Measurements from ENCODE around the gene HIVEP3.
A peak's percentile ranks its signal among the peaks of the same experiment; 100 is the strongest.

The HIVEP3 gene

DNA sequence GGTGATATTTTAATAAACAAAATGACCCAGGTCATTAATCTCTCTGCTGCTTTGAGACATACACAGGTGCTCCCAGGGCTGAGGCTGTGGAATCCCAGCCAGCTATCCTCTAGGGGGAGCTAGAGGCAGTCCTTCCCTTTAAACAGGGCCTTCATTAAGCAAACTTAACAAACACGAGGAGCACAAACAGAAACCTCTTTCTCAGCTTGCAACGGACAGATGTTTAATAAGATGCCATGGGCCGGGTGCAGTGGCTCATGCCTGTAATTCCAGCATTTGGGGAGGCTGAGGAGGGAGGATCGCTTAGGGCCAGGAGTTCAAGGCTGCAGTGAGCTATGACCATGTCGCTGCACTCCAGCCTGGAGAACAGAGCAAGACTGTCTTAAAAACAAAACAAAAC, 106.7 kb downstream of the HIVEP3 start:
- Histone ChIP-seq H3K9ac (ENCODE audit: insufficient read length, low read depth) (no peak overlapping the region), H3K4me3 (ENCODE audit: insufficient read length, low read depth) (no peak overlapping the region), H3K4me1 (ENCODE audit: insufficient read depth, insufficient read length) (peaks cover 5% of the 10 kb centered on the region), H3K9me3 (ENCODE audit: insufficient read depth, low read length) (no peaks in the 10 kb centered on the region), H3K27me3 (ENCODE audit: insufficient read depth, insufficient read length) (no peaks in the 10 kb centered on the region), H3K36me3 (ENCODE audit: insufficient read depth, insufficient read length, low read length) (no peaks in the 10 kb centered on the region)
- TF ChIP-seq YY1 (IDR thresholded peaks at IDR 0.05; ENCODE audit: insufficient read depth, insufficient read length) = no peak
- no peak for TF ChIP-seq SUZ12 (IDR thresholded peaks at IDR 0.05; ENCODE audit: extremely low read depth, insufficient read depth, insufficient read length)
- TF ChIP-seq ZNF274 (IDR thresholded peaks at IDR 0.05; ENCODE audit: low read depth, low read length) = no peak
- peak; percentile 83 for DNase-seq (ENCODE audit: low read depth, low spot score)

DNA sequence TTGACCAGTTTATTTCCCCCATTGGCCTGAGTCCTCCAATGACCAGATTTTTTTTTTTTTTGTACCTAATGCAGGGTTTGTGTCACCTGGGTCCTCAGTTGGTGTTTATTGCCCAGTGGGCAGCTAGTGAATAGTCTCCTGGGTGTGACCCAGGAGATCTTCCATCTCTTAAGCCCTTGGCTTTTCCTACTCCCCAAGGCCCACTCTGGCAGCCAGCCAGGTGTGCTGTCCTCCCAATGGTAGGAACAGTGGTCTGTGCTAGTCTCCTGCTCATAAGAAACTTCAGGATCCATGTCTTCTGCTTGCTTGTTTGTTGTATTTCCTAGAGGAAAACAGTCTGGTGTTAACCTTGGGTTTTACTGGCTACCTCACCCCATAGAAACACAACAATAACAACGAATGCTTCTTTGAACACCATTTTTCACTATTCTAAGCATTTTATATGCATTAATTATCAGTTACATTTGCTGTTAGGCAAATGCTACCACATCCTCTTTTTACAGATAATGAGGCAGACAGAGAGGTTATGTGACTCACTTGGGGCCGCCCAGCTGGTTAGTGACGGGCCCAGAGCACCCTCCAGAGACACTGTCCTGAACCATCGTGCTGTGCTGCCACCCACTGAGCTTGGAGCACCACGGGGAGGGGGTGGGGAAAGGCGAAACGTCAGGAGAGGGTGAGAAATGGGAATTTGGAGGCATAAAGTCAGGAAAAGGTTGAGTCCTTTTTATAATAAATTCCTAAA, 107.5 kb downstream of the HIVEP3 start:
- H3K4me1 ChIP-seq (ENCODE audit: insufficient read depth, insufficient read length) = peaks cover 9% of the 10 kb centered on the region
- no peak overlapping the region for H3K9ac ChIP-seq (ENCODE audit: insufficient read length, low read depth)
- TF ChIP-seq YY1 (IDR thresholded peaks at IDR 0.05; ENCODE audit: insufficient read depth, insufficient read length) (no peak), SUZ12 (IDR thresholded peaks at IDR 0.05; ENCODE audit: extremely low read depth, insufficient read depth, insufficient read length) (no peak), ZNF274 (IDR thresholded peaks at IDR 0.05; ENCODE audit: low read depth, low read length) (no peak)

GRCh38 chr1:41810446-41810845, 108.3 kb downstream of the HIVEP3 start:
- H3K4me3 ChIP-seq (ENCODE audit: insufficient read length, low read depth) = no peak overlapping the region
- no peaks in the 10 kb centered on the region for H3K9me3 ChIP-seq (ENCODE audit: insufficient read depth, low read length)
- TF ChIP-seq ZNF274 (IDR thresholded peaks at IDR 0.05; ENCODE audit: low read depth, low read length) = no peak
- no peak for TF ChIP-seq SUZ12 (IDR thresholded peaks at IDR 0.05; ENCODE audit: extremely low read depth, insufficient read depth, insufficient read length)
- no peak for TF ChIP-seq YY1 (IDR thresholded peaks at IDR 0.05; ENCODE audit: insufficient read depth, insufficient read length)
- H3K36me3 ChIP-seq (ENCODE audit: insufficient read depth, insufficient read length, low read length) = no peaks in the 10 kb centered on the region
- DNase-seq (ENCODE audit: low read depth, low spot score) = peak; percentile 36
- no peaks in the 10 kb centered on the region for H3K27me3 ChIP-seq (ENCODE audit: insufficient read depth, insufficient read length)
- no peak overlapping the region for H3K9ac ChIP-seq (ENCODE audit: insufficient read length, low read depth)
- H3K4me1 ChIP-seq (ENCODE audit: insufficient read depth, insufficient read length) = peaks cover 9% of the 10 kb centered on the region

More for the DNA sequence above, 107.5 kb downstream of the HIVEP3 start:
- H3K36me3 ChIP-seq (ENCODE audit: insufficient read depth, insufficient read length, low read length) = no peaks in the 10 kb centered on the region
- no peak for DNase-seq (ENCODE audit: low read depth, low spot score)
- no peak overlapping the region for H3K4me3 ChIP-seq (ENCODE audit: insufficient read length, low read depth)
- no peaks in the 10 kb centered on the region for H3K27me3 ChIP-seq (ENCODE audit: insufficient read depth, insufficient read length)
- no peaks in the 10 kb centered on the region for H3K9me3 ChIP-seq (ENCODE audit: insufficient read depth, low read length)

GRCh38 chr1:41809692-41810091, 109.0 kb downstream of the HIVEP3 start:
- Histone ChIP-seq H3K9ac (ENCODE audit: insufficient read length, low read depth) (no peak overlapping the region), H3K4me1 (ENCODE audit: insufficient read depth, insufficient read length) (peaks cover 9% of the 10 kb centered on the region)
- no peak for DNase-seq (ENCODE audit: low read depth, low spot score)

DNA sequence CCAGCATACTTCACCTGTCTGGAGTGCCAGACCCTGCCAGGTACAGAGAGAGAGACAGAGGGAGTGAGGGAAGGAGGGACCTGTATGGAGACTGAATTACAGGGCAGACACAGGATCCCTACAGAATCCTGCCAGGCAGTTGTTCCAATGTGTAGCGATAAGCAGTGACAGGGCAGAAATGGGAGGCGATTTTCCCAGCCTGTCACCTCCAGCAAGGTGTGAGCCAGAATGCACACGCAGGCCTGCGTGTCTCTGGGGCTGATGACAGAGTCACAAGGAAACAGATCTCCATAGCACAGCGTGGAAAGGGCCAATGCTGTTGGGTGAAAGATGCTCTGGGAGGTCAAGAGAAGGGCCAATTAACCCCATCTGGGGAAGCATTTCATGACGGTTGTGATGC, 111.3 kb downstream of the HIVEP3 start:
- H3K27me3 ChIP-seq (ENCODE audit: insufficient read depth, insufficient read length) = no peaks in the 10 kb centered on the region
- H3K4me1 ChIP-seq (ENCODE audit: insufficient read depth, insufficient read length) = peaks cover 9% of the 10 kb centered on the region
- no peak overlapping the region for H3K9ac ChIP-seq (ENCODE audit: insufficient read length, low read depth)
- no peak overlapping the region for H3K4me3 ChIP-seq (ENCODE audit: insufficient read length, low read depth)
- no peaks in the 10 kb centered on the region for H3K9me3 ChIP-seq (ENCODE audit: insufficient read depth, low read length)
- TF ChIP-seq YY1 (IDR thresholded peaks at IDR 0.05; ENCODE audit: insufficient read depth, insufficient read length) = no peak
- TF ChIP-seq ZNF274 (IDR thresholded peaks at IDR 0.05; ENCODE audit: low read depth, low read length) = no peak
- no peak for TF ChIP-seq SUZ12 (IDR thresholded peaks at IDR 0.05; ENCODE audit: extremely low read depth, insufficient read depth, insufficient read length)
- H3K36me3 ChIP-seq (ENCODE audit: insufficient read depth, insufficient read length, low read length) = no peaks in the 10 kb centered on the region
- DNase-seq (ENCODE audit: low read depth, low spot score) = no peak

More at GRCh38 chr1:41809692-41810091, 109.0 kb downstream of the HIVEP3 start:
- Histone ChIP-seq H3K9me3 (ENCODE audit: insufficient read depth, low read length) (no peaks in the 10 kb centered on the region), H3K36me3 (ENCODE audit: insufficient read depth, insufficient read length, low read length) (no peaks in the 10 kb centered on the region), H3K27me3 (ENCODE audit: insufficient read depth, insufficient read length) (no peaks in the 10 kb centered on the region), H3K4me3 (ENCODE audit: insufficient read length, low read depth) (no peak overlapping the region)
- no peak for TF ChIP-seq YY1 (IDR thresholded peaks at IDR 0.05; ENCODE audit: insufficient read depth, insufficient read length)
- no peak for TF ChIP-seq SUZ12 (IDR thresholded peaks at IDR 0.05; ENCODE audit: extremely low read depth, insufficient read depth, insufficient read length)
- no peak for TF ChIP-seq ZNF274 (IDR thresholded peaks at IDR 0.05; ENCODE audit: low read depth, low read length)

DNA sequence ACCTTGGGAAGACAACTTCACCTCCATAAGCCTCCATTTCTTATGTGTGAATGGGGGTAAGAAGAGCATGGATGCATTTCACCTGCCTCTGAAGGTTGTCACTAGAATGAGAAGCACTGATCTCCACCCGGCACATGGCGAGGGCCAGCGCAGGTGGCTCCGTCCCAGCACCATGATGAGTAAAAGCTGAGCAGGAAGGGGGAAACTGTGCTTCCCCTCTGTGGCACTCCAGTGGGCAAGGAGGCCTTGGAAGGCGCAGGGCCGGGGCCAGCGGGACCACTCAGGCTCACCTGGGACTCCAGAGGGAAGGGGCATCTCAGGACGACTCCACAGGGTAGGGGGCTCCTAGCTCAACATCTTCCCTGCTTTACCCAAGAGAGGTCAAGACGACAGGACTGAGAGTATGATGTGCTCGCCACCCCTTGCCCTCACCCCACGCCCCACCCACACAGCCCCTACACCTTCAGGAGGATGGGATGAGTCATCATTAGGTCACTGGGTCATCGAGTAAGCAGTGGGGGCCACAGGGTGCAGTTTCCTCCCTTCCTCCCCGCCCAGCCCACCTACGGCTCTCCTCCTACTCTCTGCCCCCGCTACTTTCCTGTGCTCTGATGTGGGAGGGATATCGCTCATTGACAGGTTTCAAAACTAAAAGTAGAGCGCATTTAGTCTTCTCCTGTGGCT, 112.1 kb downstream of the HIVEP3 start:
- Histone ChIP-seq H3K27me3 (ENCODE audit: insufficient read depth, insufficient read length) (no peaks in the 10 kb centered on the region), H3K9ac (ENCODE audit: insufficient read length, low read depth) (no peak overlapping the region), H3K36me3 (ENCODE audit: insufficient read depth, insufficient read length, low read length) (no peaks in the 10 kb centered on the region), H3K9me3 (ENCODE audit: insufficient read depth, low read length) (no peaks in the 10 kb centered on the region), H3K4me1 (ENCODE audit: insufficient read depth, insufficient read length) (peaks cover 9% of the 10 kb centered on the region), H3K4me3 (ENCODE audit: insufficient read length, low read depth) (no peak overlapping the region)
- no peak for DNase-seq (ENCODE audit: low read depth, low spot score)
- TF ChIP-seq YY1 (IDR thresholded peaks at IDR 0.05; ENCODE audit: insufficient read depth, insufficient read length) (no peak), ZNF274 (IDR thresholded peaks at IDR 0.05; ENCODE audit: low read depth, low read length) (no peak), SUZ12 (IDR thresholded peaks at IDR 0.05; ENCODE audit: extremely low read depth, insufficient read depth, insufficient read length) (no peak)

GRCh38 chr1:41805771-41806471, 112.8 kb downstream of the HIVEP3 start:
- Histone ChIP-seq H3K4me3 (ENCODE audit: insufficient read length, low read depth) (no peak overlapping the region), H3K4me1 (ENCODE audit: insufficient read depth, insufficient read length) (peaks cover 9% of the 10 kb centered on the region), H3K9ac (ENCODE audit: insufficient read length, low read depth) (no peak overlapping the region), H3K9me3 (ENCODE audit: insufficient read depth, low read length) (no peaks in the 10 kb centered on the region), H3K36me3 (ENCODE audit: insufficient read depth, insufficient read length, low read length) (no peaks in the 10 kb centered on the region), H3K27me3 (ENCODE audit: insufficient read depth, insufficient read length) (no peaks in the 10 kb centered on the region)
- TF ChIP-seq ZNF274 (IDR thresholded peaks at IDR 0.05; ENCODE audit: low read depth, low read length) (no peak), YY1 (IDR thresholded peaks at IDR 0.05; ENCODE audit: insufficient read depth, insufficient read length) (no peak), SUZ12 (IDR thresholded peaks at IDR 0.05; ENCODE audit: extremely low read depth, insufficient read depth, insufficient read length) (no peak)
- no peak for DNase-seq (ENCODE audit: low read depth, low spot score)
